Measurements from ENCODE around the gene ADCY4.
A peak's percentile ranks its signal among the peaks of the same experiment; 100 is the strongest.

Gene ADCY4

GRCh38 chr14:24334431-24335291 is at the start of gene ADCY4:
TSS of gene ADCY4 (minus strand) at chr14:24335071. CDS start at chr14:24334652, 419 bp downstream.
- H3K4me3 ChIP-seq (ENCODE audit: low read depth, low read length), result peak within 1 kb of the TSS; percentile 48

GRCh38 chr14:24384169-24384568 is 49.3 kb upstream of the ADCY4 start:
- TF ChIP-seq CTCF (IDR thresholded peaks at IDR 0.05; ENCODE audit: low read depth, low read length), result no peak
- H3K4me3 ChIP-seq (ENCODE audit: low read depth, low read length), result no peak overlapping the region

More at GRCh38 chr14:24334431-24335291, at the start of gene ADCY4:
- TF ChIP-seq CTCF (IDR thresholded peaks at IDR 0.05; ENCODE audit: low read depth, low read length), result no peak

GRCh38 chr14:24382064-24382371 is 47.1 kb upstream of the ADCY4 start:
- no peak overlapping the region for H3K4me3 ChIP-seq (ENCODE audit: low read depth, low read length)
- TF ChIP-seq CTCF (IDR thresholded peaks at IDR 0.05; ENCODE audit: low read depth, low read length), result no peak

- H3K4me3 ChIP-seq (ENCODE audit: low read depth, low read length), result no peak overlapping the region
- no peak for TF ChIP-seq CTCF (IDR thresholded peaks at IDR 0.05; ENCODE audit: low read depth, low read length)
These were observed 46.6 kb upstream of the ADCY4 start for GRCh38 chr14:24381363-24382063.

GRCh38 chr14:24379907-24380730 is 45.2 kb upstream of the ADCY4 start:
- no peak overlapping the region for H3K4me3 ChIP-seq (ENCODE audit: low read depth, low read length)
- no peak for TF ChIP-seq CTCF (IDR thresholded peaks at IDR 0.05; ENCODE audit: low read depth, low read length)

- no peak for TF ChIP-seq CTCF (IDR thresholded peaks at IDR 0.05; ENCODE audit: low read depth, low read length)
- no peak overlapping the region for H3K4me3 ChIP-seq (ENCODE audit: low read depth, low read length)
These were observed 44.4 kb upstream of the ADCY4 start for GRCh38 chr14:24378981-24379906.

Data from WI38 (cell line).